Muscle layer of duodenum (tissue), 2 donors: Measurements from ENCODE around the gene EMC1.
"Not testable (repeated sequence)": the region's sequence is repeated elsewhere in the genome, so short reads cannot be mapped to it uniquely, and the experiment has no call there.

Experiments
- H3K27ac ChIP-seq: one replicate; pipeline ENCODE4 v1.7.0; 2013; ENCODE audit warnings: mild to moderate bottlenecking, low read length
- H3K27me3 ChIP-seq: one replicate; pipeline ENCODE4 v1.7.0; 2013; ENCODE audit warnings: low read depth, mild to moderate bottlenecking, control low read depth, low read length
- H3K36me3 ChIP-seq, 2 donors: one replicate each; pipeline ENCODE4 v1.7.0; 2013; ENCODE audit warnings: low read length in 2 of 2, control low read depth in 1 of 2, mild to moderate bottlenecking in 1 of 2; ENCODE audit not compliant: insufficient read depth in 2 of 2, control insufficient read depth in 1 of 2
- H3K4me1 ChIP-seq, 2 donors: one replicate each; pipeline ENCODE4 v1.7.0; 2013; ENCODE audit warnings: low read length in 2 of 2, mild to moderate bottlenecking in 2 of 2, control low read depth in 1 of 2, moderate library complexity in 1 of 2; ENCODE audit not compliant: insufficient read depth in 2 of 2, control insufficient read depth in 1 of 2
- H3K4me3 ChIP-seq, 2 donors: one replicate each; pipeline ENCODE4 v1.7.0; 2013; ENCODE audit warnings: low read length in 2 of 2, low read depth in 1 of 2, mild to moderate bottlenecking in 1 of 2
- H3K9me3 ChIP-seq, 2 donors: one replicate each; pipeline ENCODE4 v1.7.0; 2013; ENCODE audit warnings: low read length in 2 of 2, control low read depth in 1 of 2, mild to moderate bottlenecking in 1 of 2; ENCODE audit not compliant: control insufficient read depth in 1 of 2
- donor health status: healthy.

EMC1 gene

GRCh38 chr1:19258353-19258752, 7.0 kb upstream of the EMC1 start:
- Histone ChIP-seq H3K27me3 (no peaks in the 10 kb centered on the region), H3K36me3 (peaks cover 33 to 54% of the 10 kb centered on the region in 2 donors), H3K4me3 (no peak overlapping the region), H3K27ac (no peak overlapping the region), H3K4me1 (peaks cover under 1 to 7% of the 10 kb centered on the region in 2 donors), H3K9me3 (no peaks in the 10 kb centered on the region)

- no peak overlapping the region for H3K4me3 ChIP-seq
- H3K36me3 ChIP-seq = peaks cover 33 to 54% of the 10 kb centered on the region in 2 donors
- H3K9me3 ChIP-seq = no peaks in the 10 kb centered on the region
- no peak overlapping the region for H3K27ac ChIP-seq
- H3K4me1 ChIP-seq = peaks cover 7 to 17% of the 10 kb centered on the region in 2 donors
- no peaks in the 10 kb centered on the region for H3K27me3 ChIP-seq
Measured at GRCh38 chr1:19257178-19257914, 6.0 kb upstream of the EMC1 start.

- H3K4me1 ChIP-seq = peaks cover 7 to 20% of the 10 kb centered on the region in 2 donors
- not testable (repeated sequence) for H3K4me3 ChIP-seq, H3K27me3 ChIP-seq, H3K27ac ChIP-seq, H3K9me3 ChIP-seq
- peaks cover 33 to 54% of the 10 kb centered on the region in 2 donors for H3K36me3 ChIP-seq
Measured at GRCh38 chr1:19256301-19256700, 5.0 kb upstream of the EMC1 start.

- H3K27ac ChIP-seq = no peak overlapping the region
- peaks cover 13 to 28% of the 10 kb centered on the region in 2 donors for H3K4me1 ChIP-seq
- peaks cover 33 to 46% of the 10 kb centered on the region in 2 donors for H3K36me3 ChIP-seq
- H3K4me3 ChIP-seq = no peak overlapping the region
- no peaks in the 10 kb centered on the region for H3K9me3 ChIP-seq
- no peaks in the 10 kb centered on the region for H3K27me3 ChIP-seq
Measured at GRCh38 chr1:19255288-19255687, 4.0 kb upstream of the EMC1 start.

GRCh38 chr1:19254416-19254815, 3.1 kb upstream of the EMC1 start:
- H3K9me3 ChIP-seq = no peaks in the 10 kb centered on the region
- H3K4me3 ChIP-seq = no peak overlapping the region

GRCh38 chr1:19250629-19251304, 557 bp downstream of the EMC1 start:
- peak overlapping the region; percentile 84 for H3K27ac ChIP-seq
- peak overlapping the region; percentile 98 to 99 for H3K4me3 ChIP-seq
- H3K27me3 ChIP-seq = no peaks in the 10 kb centered on the region
- no peaks in the 10 kb centered on the region for H3K9me3 ChIP-seq
- peaks cover 2 to 5% of the 10 kb centered on the region in 2 donors for H3K36me3 ChIP-seq
- peaks cover 15 to 35% of the 10 kb centered on the region in 2 donors for H3K4me1 ChIP-seq

More at GRCh38 chr1:19254416-19254815, 3.1 kb upstream of the EMC1 start:
- peaks cover 15 to 35% of the 10 kb centered on the region in 2 donors for H3K4me1 ChIP-seq
- no peaks in the 10 kb centered on the region for H3K27me3 ChIP-seq
- H3K36me3 ChIP-seq = peaks cover 27 to 38% of the 10 kb centered on the region in 2 donors
- H3K27ac ChIP-seq = no peak overlapping the region

- peaks cover 71 to 82% of the 10 kb centered on the region in 2 donors for H3K36me3 ChIP-seq
- H3K4me3 ChIP-seq = no peak overlapping the region
- H3K27ac ChIP-seq = peak overlapping the region; percentile 47
- H3K27me3 ChIP-seq = no peaks in the 10 kb centered on the region
- H3K4me1 ChIP-seq = peaks cover 0 to 3% of the 10 kb centered on the region in 2 donors
- no peaks in the 10 kb centered on the region for H3K9me3 ChIP-seq
Measured at GRCh38 chr1:19240673-19241538, 10.4 kb downstream of the EMC1 start.

- Histone ChIP-seq H3K4me3 (no peak overlapping the region), H3K36me3 (peaks cover 73 to 85% of the 10 kb centered on the region in 2 donors), H3K27me3 (no peaks in the 10 kb centered on the region), H3K9me3 (no peaks in the 10 kb centered on the region), H3K4me1 (peaks cover 0 to 3% of the 10 kb centered on the region in 2 donors), H3K27ac (no peak overlapping the region)
Measured at GRCh38 chr1:19239876-19240275, 11.4 kb downstream of the EMC1 start.

- no peaks in the 10 kb centered on the region for H3K9me3 ChIP-seq
- peaks cover 61 to 67% of the 10 kb centered on the region in 2 donors for H3K36me3 ChIP-seq
- no peak overlapping the region for H3K27ac ChIP-seq
- no peaks in the 10 kb centered on the region for H3K27me3 ChIP-seq
- H3K4me1 ChIP-seq = peaks cover 0 to 24% of the 10 kb centered on the region in 2 donors
- no peak overlapping the region for H3K4me3 ChIP-seq
Measured at GRCh38 chr1:19234224-19234623, 17.1 kb downstream of the EMC1 start.

GRCh38 chr1:19232524-19232846, 18.8 kb downstream of the EMC1 start:
- Histone ChIP-seq H3K9me3 (no peaks in the 10 kb centered on the region), H3K4me1 (peaks cover 0 to 24% of the 10 kb centered on the region in 2 donors), H3K27me3 (no peaks in the 10 kb centered on the region), H3K36me3 (peaks cover 45 to 50% of the 10 kb centered on the region in 2 donors), H3K4me3 (no peak overlapping the region), H3K27ac (peak overlapping the region; percentile 21)
